K562 (cell line): ENCODE results near the gene MCCD1. TPM values are rescaled to one million over a fixed set of nuclear protein-coding genes. Genes with fewer than 3 reads are reported as not detected.
A peak's percentile ranks its signal among the peaks of the same experiment; 100 is the strongest.

Source experiments
- ATF1 ChIP-seq, 2 experiments: fragments of 450-650 bp in 1 of 2; IDR thresholded peaks; 2 replicates each; pipeline ENCODE4 v1.6.1; 2016; ENCODE audit warnings: missing compliant biosample characterization in 1 of 2, missing genetic modification characterization in 1 of 2
- FOSL1 ChIP-seq: fragments of 200-800 bp; sonication (Bioruptor generic); conservative IDR thresholded peaks from 2 replicates; pipeline ENCODE4 v1.6.1; 2016; ENCODE audit warnings: missing genetic modification characterization, missing compliant biosample characterization
- GTF3C2 ChIP-seq: IDR thresholded peaks from 3 replicates; pipeline ENCODE4 v1.6.1; 2011; ENCODE audit warnings: borderline replicate concordance, mild to moderate bottlenecking, moderate library complexity; ENCODE audit not compliant: insufficient read length; ENCODE audit errors: extremely low read depth
- L3MBTL2 ChIP-seq: fragments of 450-650 bp; IDR thresholded peaks from 2 replicates; pipeline ENCODE4 v1.6.1; 2016; ENCODE audit warnings: mild to moderate bottlenecking, moderate library complexity
- MAX ChIP-seq: sonication (generic); formaldehyde crosslinking; IDR thresholded peaks from 2 replicates; pipeline ENCODE4 v1.9.0; 2022; ENCODE audit warnings: mild to moderate bottlenecking, missing genetic modification reagents
- MGA ChIP-seq: fragments of 450-650 bp; IDR thresholded peaks from 2 replicates; pipeline ENCODE4 v1.6.1; 2016; ENCODE audit warnings: mild to moderate bottlenecking, moderate library complexity
- SMARCA5 ChIP-seq: fragments of 450-650 bp; IDR thresholded peaks from 2 replicates; pipeline ENCODE4 v1.6.1; 2016
- XRCC3 ChIP-seq: fragments of 450-650 bp; IDR thresholded peaks from 2 replicates; pipeline ENCODE4 v1.6.1; 2017; ENCODE audit warnings: mild to moderate bottlenecking, moderate library complexity
- ZNF23 ChIP-seq: fragments of 250-450 bp; sonication (Bioruptor Pico); IDR thresholded peaks from 2 replicates; pipeline ENCODE4 v1.4.0; 2020; ENCODE audit warnings: mild to moderate bottlenecking
- ZNF584 ChIP-seq: fragments of 200-800 bp; sonication (Bioruptor generic); IDR thresholded peaks from 2 replicates; pipeline ENCODE4 v1.6.1; 2016; ENCODE audit warnings: low read depth, mild to moderate bottlenecking, missing genetic modification characterization, missing compliant biosample characterization
- ZNF586 ChIP-seq: fragments of 450-650 bp; formaldehyde crosslinking; conservative IDR thresholded peaks from 2 replicates; pipeline ENCODE4 v1.4.0; 2020; ENCODE audit warnings: mild to moderate bottlenecking, moderate library complexity
- polyA plus RNA-seq, 8 experiments: library from polyadenylated mRNA; depleted of rRNA in 4 of 8; stranded (reverse) in 5 of 8; unstranded in 3 of 8; fragments of >200 nt; fragmentation: Nextera tagmentation in 2 of 8; fragmentation: Illumina TruSeq in 1 of 8; extraction: Ambion mirVana in 2 of 8; extraction: Trizol in 1 of 8; gene quantifications; 2 replicates each; pipeline versions ENCODE4 v1.2.1 to v1.2.3, GENCODE V29; 2011 to 2014; ENCODE audit warnings: inconsistent platforms in 1 of 8, missing spikeins in 1 of 8
- total RNA-seq, 7 experiments: library from RNA; depleted of rRNA in 6 of 7; stranded (reverse); fragments of >200 nt in 6 of 7; fragmentation: Illumina TruSeq in 2 of 7; extraction: Trizol in 2 of 7; gene quantifications; 2 replicates each; pipeline versions ENCODE4 v1.2.1 to v1.2.3, GENCODE V29; 2011 to 2021; ENCODE audit warnings: low replicate concordance in 1 of 7

MCCD1 gene
- total and polyA plus RNA-seq, 9 of the 15 experiments (the other 6 are each of a cell fraction or from before 2014, with no cell fraction given): not detected

- TF ChIP-seq MGA (peak; percentile 63), XRCC3 (no peak), GTF3C2 (no peak), ATF1 (CRISPR knock-in tag; IDR thresholded peaks at IDR 0.05) (no peak), ATF1 (tag; IDR thresholded peaks at IDR 0.05) (0 out of 2 replicates have a peak, but pooled peaks have one; percentile 10), FOSL1 (peak; percentile 83), L3MBTL2 (peak; percentile 56; the same call in 1 of the 2 replicates), ZNF584 (CRISPR knock-in tag) (0 out of 2 replicates have a peak, but pooled peaks have one; percentile 47), ZNF23 (CRISPR knock-in tag) (no peak), MAX (CRISPR knock-in tag) (peak; percentile 68), SMARCA5 (0 out of 2 replicates have a peak, but pooled peaks have one; percentile 19), ZNF586 (CRISPR knock-in tag) (no peak)
Measured at GRCh38 chr6:31525932-31526591, 2.7 kb upstream of the MCCD1 start (continued).
